ENCODE results near the gene HOXA7. TPM values are rescaled to one million over a fixed set of nuclear protein-coding genes. Genes with fewer than 3 reads are reported as not detected.

Gene HOXA7
- total and polyA plus RNA-seq, 5 donors from 2014 or later, result not detected

DNA sequence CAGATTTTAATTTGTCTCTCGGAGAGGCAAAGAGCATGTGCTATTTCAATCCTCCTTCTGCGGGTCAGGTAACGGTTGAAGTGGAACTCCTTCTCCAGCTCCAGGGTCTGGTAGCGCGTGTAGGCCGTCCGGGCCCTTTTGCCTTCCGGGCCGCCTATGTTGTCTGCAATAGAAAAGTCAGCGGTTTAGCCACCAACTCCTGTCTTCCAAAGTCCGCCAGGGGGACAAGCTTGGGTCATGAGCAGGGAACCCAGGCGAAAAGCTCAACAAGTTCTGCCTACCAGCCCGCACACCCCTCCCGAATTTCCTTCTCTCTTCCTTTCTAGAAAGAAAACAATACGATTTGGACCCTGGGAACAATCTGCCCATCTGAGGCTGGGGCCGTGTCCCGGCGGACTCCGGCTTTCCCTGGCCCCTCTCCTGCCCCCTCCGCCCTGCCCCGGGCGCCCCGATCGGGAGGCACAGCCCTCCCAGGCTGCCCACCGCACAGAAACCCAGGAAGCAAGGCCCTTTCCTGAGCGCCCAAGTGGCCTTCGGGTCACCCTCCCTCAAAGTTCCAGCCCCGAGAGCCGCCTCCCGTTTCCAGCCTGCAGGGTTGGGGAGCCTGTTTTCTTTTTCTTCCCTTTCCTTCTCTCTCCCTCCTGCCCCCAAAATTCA is 14.4 kb downstream of the HOXA7 start:
- H3K27ac Mint-ChIP-seq, result no peak overlapping the region
- no peak overlapping the region for H3K4me3 ChIP-seq (ENCODE audit: low read depth, low read length)
- H3K27ac ChIP-seq (ENCODE audit: insufficient read depth, low read length, poor library complexity, severe bottlenecking), result no peak overlapping the region
- H3K36me3 ChIP-seq (ENCODE audit: control insufficient read depth, insufficient read depth, low read length), result no peaks in the 10 kb centered on the region
- ATAC-seq (ENCODE audit: low read depth in 2 of 2) (no peak), DNase-seq (no peak)
- H3K4me3 Mint-ChIP-seq, result no peak overlapping the region
- no peaks in the 10 kb centered on the region for H3K9me3 ChIP-seq (ENCODE audit: control insufficient read depth in 2 of 2, low read length in 2 of 2)
- peaks cover 16% of the 10 kb centered on the region for H3K27me3 ChIP-seq (ENCODE audit: control insufficient read depth, insufficient read depth, low read length)
- H3K4me1 Mint-ChIP-seq, result peaks cover 0 to 1% (median 0%) of the 10 kb centered on the region in 4 donors
- no peaks in the 10 kb centered on the region for H3K36me3 Mint-ChIP-seq
- H3K4me1 ChIP-seq (ENCODE audit: control insufficient read depth, insufficient read depth, low read length, poor library complexity, severe bottlenecking), result no peaks in the 10 kb centered on the region
- H3K27me3 Mint-ChIP-seq, result peaks cover 51% of the 10 kb centered on the region
- H3K9me3 Mint-ChIP-seq, result peaks cover 0 to 2% (median 0%) of the 10 kb centered on the region in 7 donors

DNA sequence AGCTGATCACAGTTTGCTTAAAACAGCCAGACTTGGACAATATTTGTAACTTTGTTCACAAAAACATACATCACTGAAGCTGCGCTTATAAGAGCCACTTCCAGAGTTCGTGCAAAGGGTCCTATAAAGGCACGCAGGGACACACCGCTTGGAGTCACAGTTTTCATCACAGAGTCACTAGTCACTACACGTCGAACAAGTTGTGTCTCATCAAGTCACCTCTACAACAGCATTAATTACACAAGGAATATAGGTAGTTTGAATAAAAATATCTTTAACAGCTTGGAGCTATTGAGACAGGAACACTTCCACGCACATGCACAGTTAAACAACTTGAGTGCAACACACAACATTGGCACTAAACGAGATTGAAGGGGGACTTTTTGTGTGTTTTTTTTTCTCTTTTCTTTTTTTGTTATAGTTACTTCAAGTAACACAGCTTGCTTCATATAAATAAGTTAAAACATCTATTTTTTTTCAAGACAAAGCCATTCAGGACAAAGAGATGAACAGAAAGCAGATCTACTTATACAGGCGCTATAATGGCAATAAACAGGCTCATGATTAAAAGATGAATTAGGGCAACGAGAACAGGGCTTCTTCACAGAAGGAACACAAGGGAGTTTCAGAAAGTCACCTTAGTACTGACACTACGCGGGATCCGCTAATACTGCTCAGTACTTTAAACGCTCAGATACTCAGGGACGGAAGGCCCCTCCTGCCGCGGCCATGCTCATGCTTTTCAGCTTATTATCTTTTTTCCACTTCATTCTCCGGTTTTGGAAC is 15.1 kb downstream of the HOXA7 start:
- Mint-ChIP-seq H3K4me3 (no peak overlapping the region), H3K27ac (no peak overlapping the region), H3K4me1 (no peaks in the 10 kb centered on the region), H3K9me3 (peaks cover 0 to 2% (median 0%) of the 10 kb centered on the region in 7 donors), H3K36me3 (no peaks in the 10 kb centered on the region), H3K27me3 (peaks cover 53% of the 10 kb centered on the region)
- Histone ChIP-seq H3K9me3 (ENCODE audit: control insufficient read depth in 2 of 2, low read length in 2 of 2) (no peaks in the 10 kb centered on the region), H3K27ac (ENCODE audit: insufficient read depth, low read length, poor library complexity, severe bottlenecking) (no peak overlapping the region), H3K4me3 (ENCODE audit: low read depth, low read length) (no peak overlapping the region), H3K27me3 (ENCODE audit: control insufficient read depth, insufficient read depth, low read length) (peaks cover 12% of the 10 kb centered on the region), H3K36me3 (ENCODE audit: control insufficient read depth, insufficient read depth, low read length) (no peaks in the 10 kb centered on the region), H3K4me1 (ENCODE audit: control insufficient read depth, insufficient read depth, low read length, poor library complexity, severe bottlenecking) (no peaks in the 10 kb centered on the region)
- ATAC-seq (ENCODE audit: low read depth in 2 of 2) (no peak), DNase-seq (no peak)

DNA sequence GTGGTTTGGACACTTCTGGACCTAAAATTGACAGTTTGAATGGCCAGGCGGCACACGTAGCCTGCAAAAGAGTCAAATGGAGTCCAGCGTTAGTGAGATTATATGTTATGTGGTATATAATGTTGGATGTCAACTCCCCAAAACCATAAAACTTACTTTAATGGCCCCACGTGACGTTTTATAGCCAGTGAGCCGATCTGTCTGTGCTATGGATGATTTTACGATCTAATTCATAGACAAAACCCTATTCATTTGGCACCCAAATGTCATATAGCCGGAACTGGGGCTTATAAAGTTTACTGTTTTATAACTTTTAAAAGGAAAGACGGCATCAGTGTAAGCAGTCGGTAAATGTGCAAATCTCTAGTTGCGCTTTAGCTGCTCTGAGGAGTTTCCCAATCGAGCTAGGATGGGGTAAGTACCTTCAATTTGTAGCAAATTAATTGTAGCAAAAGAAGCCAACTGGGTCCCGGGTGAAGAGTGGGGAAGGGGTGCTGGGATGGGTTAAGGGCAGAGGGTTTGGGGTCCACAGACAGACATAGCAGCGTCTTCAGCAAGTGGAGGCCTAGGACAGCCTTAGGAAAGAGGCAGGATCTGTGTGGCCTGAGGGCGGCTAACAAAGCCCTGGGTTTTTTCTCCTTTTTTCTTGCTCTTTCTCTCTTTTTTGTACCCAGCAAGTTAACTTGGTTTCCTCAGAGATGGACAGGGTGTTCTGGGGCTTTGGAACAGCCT is 16.2 kb downstream of the HOXA7 start:
- peaks cover 21% of the 10 kb centered on the region for H3K27me3 ChIP-seq (ENCODE audit: control insufficient read depth, insufficient read depth, low read length)

GRCh38 chr7:27139334-27140125 is 16.9 kb downstream of the HOXA7 start:
- no peaks in the 10 kb centered on the region for H3K9me3 ChIP-seq (ENCODE audit: control insufficient read depth in 2 of 2, low read length in 2 of 2)
- Mint-ChIP-seq H3K27ac (no peak overlapping the region), H3K4me3 (no peak overlapping the region), H3K9me3 (peaks cover 0 to 2% (median 0%) of the 10 kb centered on the region in 7 donors), H3K27me3 (peaks cover 66% of the 10 kb centered on the region), H3K4me1 (no peaks in the 10 kb centered on the region), H3K36me3 (no peaks in the 10 kb centered on the region)
- H3K4me1 ChIP-seq (ENCODE audit: control insufficient read depth, insufficient read depth, low read length, poor library complexity, severe bottlenecking), result no peaks in the 10 kb centered on the region
- no peak overlapping the region for H3K4me3 ChIP-seq (ENCODE audit: low read depth, low read length)
- no peak for DNase-seq
- H3K36me3 ChIP-seq (ENCODE audit: control insufficient read depth, insufficient read depth, low read length), result no peaks in the 10 kb centered on the region
- ATAC-seq (ENCODE audit: low read depth in 2 of 2), result no peak
- peaks cover 24% of the 10 kb centered on the region for H3K27me3 ChIP-seq (ENCODE audit: control insufficient read depth, insufficient read depth, low read length)
- no peak overlapping the region for H3K27ac ChIP-seq (ENCODE audit: insufficient read depth, low read length, poor library complexity, severe bottlenecking)

More for the DNA sequence above, 16.2 kb downstream of the HOXA7 start:
- H3K4me1 Mint-ChIP-seq, result no peaks in the 10 kb centered on the region
- no peak overlapping the region for H3K27ac ChIP-seq (ENCODE audit: insufficient read depth, low read length, poor library complexity, severe bottlenecking)
- peaks cover 59% of the 10 kb centered on the region for H3K27me3 Mint-ChIP-seq
- no peak overlapping the region for H3K27ac Mint-ChIP-seq
- H3K9me3 Mint-ChIP-seq, result peaks cover 0 to 2% (median 0%) of the 10 kb centered on the region in 7 donors
- no peak overlapping the region for H3K4me3 ChIP-seq (ENCODE audit: low read depth, low read length)
- no peaks in the 10 kb centered on the region for H3K36me3 ChIP-seq (ENCODE audit: control insufficient read depth, insufficient read depth, low read length)
- DNase-seq, result no peak
- no peak for ATAC-seq (ENCODE audit: low read depth in 2 of 2)
- H3K36me3 Mint-ChIP-seq, result no peaks in the 10 kb centered on the region
- H3K4me1 ChIP-seq (ENCODE audit: control insufficient read depth, insufficient read depth, low read length, poor library complexity, severe bottlenecking), result no peaks in the 10 kb centered on the region
- H3K4me3 Mint-ChIP-seq, result no peak overlapping the region
- H3K9me3 ChIP-seq (ENCODE audit: control insufficient read depth in 2 of 2, low read length in 2 of 2), result no peaks in the 10 kb centered on the region

DNA sequence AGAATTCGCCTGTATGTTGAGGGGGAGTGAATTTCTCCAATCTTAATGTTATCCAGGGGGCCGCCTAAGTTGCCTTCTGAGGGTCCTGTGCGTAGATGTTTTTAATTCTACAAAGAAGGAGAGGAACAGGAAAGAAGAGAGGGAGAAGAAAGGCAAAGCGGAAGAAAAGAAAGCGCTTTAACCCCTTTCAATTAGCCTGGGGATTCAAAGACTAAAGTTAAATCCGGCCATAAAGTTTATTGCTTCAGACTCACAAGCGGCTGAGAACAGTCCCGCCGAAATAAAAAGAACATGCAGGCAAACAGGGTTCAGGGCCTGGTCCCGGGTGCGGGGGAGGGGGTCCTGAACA is 17.5 kb downstream of the HOXA7 start:
- H3K27ac Mint-ChIP-seq, result no peak overlapping the region
- peaks cover 28% of the 10 kb centered on the region for H3K27me3 ChIP-seq (ENCODE audit: control insufficient read depth, insufficient read depth, low read length)
- no peak overlapping the region for H3K4me3 Mint-ChIP-seq
- no peaks in the 10 kb centered on the region for H3K4me1 ChIP-seq (ENCODE audit: control insufficient read depth, insufficient read depth, low read length, poor library complexity, severe bottlenecking)
- no peaks in the 10 kb centered on the region for H3K9me3 ChIP-seq (ENCODE audit: control insufficient read depth in 2 of 2, low read length in 2 of 2)
- H3K36me3 ChIP-seq (ENCODE audit: control insufficient read depth, insufficient read depth, low read length), result no peaks in the 10 kb centered on the region
- no peaks in the 10 kb centered on the region for H3K4me1 Mint-ChIP-seq
- no peak overlapping the region for H3K4me3 ChIP-seq (ENCODE audit: low read depth, low read length)
- H3K27me3 Mint-ChIP-seq, result peaks cover 66% of the 10 kb centered on the region
- no peaks in the 10 kb centered on the region for H3K36me3 Mint-ChIP-seq
- ATAC-seq (ENCODE audit: low read depth in 2 of 2) (no peak), DNase-seq (no peak)
- H3K9me3 Mint-ChIP-seq, result peaks cover 0 to 2% (median 0%) of the 10 kb centered on the region in 7 donors
- no peak overlapping the region for H3K27ac ChIP-seq (ENCODE audit: insufficient read depth, low read length, poor library complexity, severe bottlenecking)

GRCh38 chr7:27138472-27138871 is 18.0 kb downstream of the HOXA7 start:
- no peaks in the 10 kb centered on the region for H3K9me3 ChIP-seq (ENCODE audit: control insufficient read depth in 2 of 2, low read length in 2 of 2)
- no peak overlapping the region for H3K27ac ChIP-seq (ENCODE audit: insufficient read depth, low read length, poor library complexity, severe bottlenecking)
- no peak overlapping the region for H3K4me3 ChIP-seq (ENCODE audit: low read depth, low read length)
- Mint-ChIP-seq H3K4me3 (no peak overlapping the region), H3K36me3 (no peaks in the 10 kb centered on the region), H3K27me3 (peaks cover 69% of the 10 kb centered on the region), H3K9me3 (peaks cover 0 to 2% (median 0%) of the 10 kb centered on the region in 7 donors), H3K27ac (no peak overlapping the region), H3K4me1 (no peaks in the 10 kb centered on the region)
- ATAC-seq (ENCODE audit: low read depth in 2 of 2) (no peak), DNase-seq (no peak)
- H3K27me3 ChIP-seq (ENCODE audit: control insufficient read depth, insufficient read depth, low read length), result peaks cover 27% of the 10 kb centered on the region
- H3K4me1 ChIP-seq (ENCODE audit: control insufficient read depth, insufficient read depth, low read length, poor library complexity, severe bottlenecking), result no peaks in the 10 kb centered on the region
- no peaks in the 10 kb centered on the region for H3K36me3 ChIP-seq (ENCODE audit: control insufficient read depth, insufficient read depth, low read length)

GRCh38 chr7:27137640-27138315 is 18.7 kb downstream of the HOXA7 start:
- Mint-ChIP-seq H3K27ac (no peak overlapping the region), H3K27me3 (peaks cover 76% of the 10 kb centered on the region), H3K4me1 (no peaks in the 10 kb centered on the region), H3K4me3 (no peak overlapping the region), H3K9me3 (peaks cover 0 to 2% (median 0%) of the 10 kb centered on the region in 7 donors), H3K36me3 (no peaks in the 10 kb centered on the region)
- no peaks in the 10 kb centered on the region for H3K36me3 ChIP-seq (ENCODE audit: control insufficient read depth, insufficient read depth, low read length)
- H3K27me3 ChIP-seq (ENCODE audit: control insufficient read depth, insufficient read depth, low read length), result peaks cover 26% of the 10 kb centered on the region
- no peaks in the 10 kb centered on the region for H3K4me1 ChIP-seq (ENCODE audit: control insufficient read depth, insufficient read depth, low read length, poor library complexity, severe bottlenecking)
- no peak for DNase-seq
- H3K4me3 ChIP-seq (ENCODE audit: low read depth, low read length), result no peak overlapping the region
- ATAC-seq (ENCODE audit: low read depth in 2 of 2), result no peak
- H3K27ac ChIP-seq (ENCODE audit: insufficient read depth, low read length, poor library complexity, severe bottlenecking), result no peak overlapping the region
- H3K9me3 ChIP-seq (ENCODE audit: control insufficient read depth in 2 of 2, low read length in 2 of 2), result no peaks in the 10 kb centered on the region

Measured in CD4-positive, CD25-positive, alpha-beta regulatory T cell (primary cell).